Upper lobe of left lung (tissue), 4 donors: ENCODE results near the gene PRSS2.

Source experiments
- CTCF ChIP-seq, 6 experiments: fragments of 450-650 bp in 4 of 6; fragments of 200-600 bp in 2 of 6; sonication (generic) in 2 of 6; IDR thresholded peaks; one replicate each; pipeline ENCODE4 v1.5.1; 2016 to 2019; ENCODE audit warnings: antibody characterized with exemption in 6 of 6
- POLR2A ChIP-seq, 4 donors: fragments of 450-650 bp; IDR thresholded peaks; one replicate each; pipeline ENCODE4 v1.5.1; 2016 to 2017; ENCODE audit warnings: antibody characterized with exemption in 4 of 4, mild to moderate bottlenecking in 2 of 4
- POLR2AphosphoS5 ChIP-seq, 2 donors: sonication (generic); formaldehyde crosslinking; IDR thresholded peaks; one replicate each; pipeline ENCODE4 v1.5.1; 2017; ENCODE audit warnings: antibody characterized with exemption in 2 of 2

- TF ChIP-seq CTCF (IDR thresholded peaks at IDR 0.05) (no peak), POLR2A (IDR thresholded peaks at IDR 0.05) (no peak), POLR2AphosphoS5 (IDR thresholded peaks at IDR 0.05) (no peak)
Observed at GRCh38 chr7:142771353-142771723, 568 bp downstream of the PRSS2 start.
